DND-41 (cell line): ENCODE data around the gene ZRANB3.

ENCODE experiments used
- ATAC-seq: fragments of 200-7000 bp; cut with Tn5 transposase; 3 replicates; pipeline ENCODE4 v1.9.1; 2021; ENCODE audit warnings: low read depth; ENCODE audit not compliant: insufficient read depth
- DNase-seq: peaks from one replicate; pipeline ENCODE4 v3.0.0-alpha.2; 2020
- H2AFZ ChIP-seq: 2 replicates; pipeline ENCODE4 v1.6.0; 2012; ENCODE audit warnings: low read depth, low read length
- H3K27ac ChIP-seq: 2 replicates; pipeline ENCODE4 v1.5.1; 2012; ENCODE audit warnings: low read length, inconsistent platforms
- H3K27me3 ChIP-seq: fragments of 200-600 bp; sonication (generic); 2 replicates; pipeline ENCODE4 v1.6.0; 2012; ENCODE audit warnings: low read length, mild to moderate bottlenecking, inconsistent platforms; ENCODE audit not compliant: insufficient read depth, poor library complexity
- H3K36me3 ChIP-seq: 2 replicates; pipeline ENCODE4 v1.5.1; 2012; ENCODE audit warnings: low read length, inconsistent platforms; ENCODE audit not compliant: insufficient read depth
- H3K4me1 ChIP-seq: 2 replicates; pipeline ENCODE4 v1.5.1; 2012; ENCODE audit warnings: mild to moderate bottlenecking, low read length; ENCODE audit not compliant: insufficient read depth
- H3K4me2 ChIP-seq: 2 replicates; pipeline ENCODE4 v1.6.0; 2012; ENCODE audit warnings: mild to moderate bottlenecking, moderate library complexity, low read length, inconsistent platforms; ENCODE audit not compliant: insufficient read depth
- H3K4me3 ChIP-seq, 2 experiments: fragments of 200-600 bp in 1 of 2; shearing (Covaris generic) in 1 of 2; 2 replicates each; pipeline ENCODE4 v1.5.1; 2012 to 2016; ENCODE audit warnings: inconsistent platforms in 2 of 2, low read length in 2 of 2, mild to moderate bottlenecking in 2 of 2, low read depth in 1 of 2, moderate library complexity in 1 of 2
- H3K79me2 ChIP-seq: 2 replicates; pipeline ENCODE4 v1.6.0; 2012; ENCODE audit warnings: low read length, inconsistent platforms; ENCODE audit not compliant: insufficient read depth
- H3K9ac ChIP-seq: 2 replicates; pipeline ENCODE4 v1.6.0; 2012; ENCODE audit warnings: low read depth, mild to moderate bottlenecking, inconsistent platforms, low read length, moderate library complexity
- H3K9me3 ChIP-seq: 2 replicates; pipeline ENCODE4 v1.5.1; 2012; ENCODE audit warnings: low read length, moderate library complexity, mild to moderate bottlenecking, inconsistent platforms; ENCODE audit not compliant: insufficient read depth, severe bottlenecking
- H4K20me1 ChIP-seq: 2 replicates; pipeline ENCODE4 v1.6.0; 2012; ENCODE audit warnings: low read length; ENCODE audit not compliant: insufficient read depth
- CTCF ChIP-seq: IDR thresholded peaks from 2 replicates; pipeline ENCODE4 v1.5.1; 2012; ENCODE audit warnings: borderline replicate concordance, low read length, moderate library complexity, mild to moderate bottlenecking; ENCODE audit not compliant: poor library complexity, severe bottlenecking; ENCODE audit errors: extremely low read depth
- EZH2 ChIP-seq: IDR thresholded peaks from 3 replicates; pipeline ENCODE4 v1.6.1; 2012; ENCODE audit warnings: borderline replicate concordance, low read depth, mild to moderate bottlenecking, moderate library complexity, low read length, inconsistent platforms; ENCODE audit not compliant: severe bottlenecking

Gene ZRANB3

DNA sequence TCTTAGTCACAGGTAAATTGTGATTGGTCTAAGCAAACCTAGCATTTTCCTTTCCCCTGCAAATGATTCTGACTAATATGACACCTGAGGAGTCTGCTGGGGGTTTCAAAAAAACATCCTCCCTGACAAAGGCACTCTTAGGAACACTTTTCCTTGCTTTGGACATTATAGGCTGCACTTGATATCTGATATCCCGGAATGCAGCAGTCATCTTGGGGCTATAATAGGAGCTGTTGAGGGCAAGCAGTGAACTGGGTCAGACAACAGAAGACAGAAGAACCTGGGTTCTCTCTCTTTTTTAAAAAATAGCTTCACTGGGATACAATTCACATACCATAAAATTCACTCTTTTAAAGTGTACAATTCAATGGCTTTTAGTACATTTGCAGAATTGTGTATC, 249.6 kb downstream of the ZRANB3 start:
- no peak for TF ChIP-seq EZH2
- no peak for TF ChIP-seq CTCF
- no peaks in the 10 kb centered on the region for H3K36me3 ChIP-seq

DNA sequence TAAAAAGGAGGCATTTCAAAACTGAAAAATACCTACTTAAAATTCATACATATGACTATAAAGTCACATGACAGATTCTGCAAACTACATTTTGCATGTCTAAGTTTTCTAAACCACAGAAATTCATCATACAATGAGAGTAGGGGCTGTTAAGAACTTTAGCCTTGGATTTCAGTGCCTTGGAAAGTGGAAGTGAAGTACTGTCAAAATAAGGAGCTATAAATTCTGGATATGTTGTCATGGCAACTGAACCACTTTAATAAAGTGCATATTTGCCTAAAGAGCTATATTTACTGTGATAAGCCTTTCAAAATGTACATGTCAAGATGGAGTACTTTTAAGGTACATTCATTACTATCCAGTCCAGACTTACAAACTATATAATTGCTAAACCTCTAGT, 251.8 kb downstream of the ZRANB3 start:
- no peaks in the 10 kb centered on the region for H3K4me1 ChIP-seq
- DNase-seq (no peak), ATAC-seq (no peak)
- TF ChIP-seq EZH2 (no peak), CTCF (no peak)
- no peaks in the 10 kb centered on the region for H3K27me3 ChIP-seq
- peaks cover under 1% of the 10 kb centered on the region; the same call in 1 of the 2 replicates for H3K36me3 ChIP-seq
- no peak overlapping the region for H3K4me3 ChIP-seq
- H3K9ac ChIP-seq, result no peak overlapping the region
- no peaks in the 10 kb centered on the region for H4K20me1 ChIP-seq
- no peak overlapping the region for H2AFZ ChIP-seq
- H3K79me2 ChIP-seq, result no peaks in the 10 kb centered on the region
- no peak overlapping the region for H3K27ac ChIP-seq
- H3K9me3 ChIP-seq, result no peaks in the 10 kb centered on the region
- no peak overlapping the region for H3K4me2 ChIP-seq

More for the DNA sequence above, 249.6 kb downstream of the ZRANB3 start:
- Histone ChIP-seq H3K9me3 (no peaks in the 10 kb centered on the region), H3K4me2 (no peak overlapping the region), H3K4me3 (no peak overlapping the region), H3K4me1 (no peaks in the 10 kb centered on the region), H3K27me3 (no peaks in the 10 kb centered on the region), H3K27ac (no peak overlapping the region), H4K20me1 (no peaks in the 10 kb centered on the region), H3K79me2 (no peaks in the 10 kb centered on the region), H2AFZ (no peak overlapping the region), H3K9ac (no peak overlapping the region)
- no peak for DNase-seq
- no peak for ATAC-seq

DNA sequence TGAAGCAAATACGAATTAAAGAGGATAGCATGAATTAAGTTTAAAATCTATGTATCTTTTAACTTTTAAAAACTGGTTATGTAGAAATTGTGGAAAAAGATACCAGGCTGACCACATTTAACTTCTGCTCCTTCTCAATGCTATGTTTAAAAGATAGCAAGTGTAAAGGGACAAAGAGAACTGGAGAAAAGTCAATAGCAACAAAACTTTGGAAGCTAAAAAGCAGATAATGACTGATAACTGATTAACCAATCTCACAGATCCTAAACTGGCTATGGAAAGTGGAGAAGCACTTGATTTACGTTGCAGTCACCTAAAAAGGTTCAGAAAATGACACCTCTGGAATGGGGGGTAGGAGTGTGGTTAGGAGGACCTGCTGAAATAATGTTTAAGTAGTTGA, 254.5 kb downstream of the ZRANB3 start:
- Histone ChIP-seq H3K4me2 (no peak overlapping the region), H3K4me3 (no peak overlapping the region), H3K79me2 (no peaks in the 10 kb centered on the region), H3K27me3 (no peaks in the 10 kb centered on the region), H3K27ac (no peak overlapping the region), H3K9ac (no peak overlapping the region), H3K4me1 (no peaks in the 10 kb centered on the region), H4K20me1 (no peaks in the 10 kb centered on the region), H3K9me3 (peaks cover 3% of the 10 kb centered on the region), H2AFZ (no peak overlapping the region), H3K36me3 (peaks cover 4% of the 10 kb centered on the region; the same call in 1 of the 2 replicates)
- TF ChIP-seq CTCF (no peak), EZH2 (no peak)
- DNase-seq (no peak), ATAC-seq (no peak)

GRCh38 chr2:135271006-135271405, 260.0 kb downstream of the ZRANB3 start:
- Histone ChIP-seq H4K20me1 (no peaks in the 10 kb centered on the region), H3K9me3 (peaks cover 3% of the 10 kb centered on the region), H3K36me3 (peaks cover 12% of the 10 kb centered on the region; the same call in 1 of the 2 replicates), H3K79me2 (no peaks in the 10 kb centered on the region), H3K4me2 (no peak overlapping the region), H3K9ac (no peak overlapping the region), H2AFZ (no peak overlapping the region), H3K4me1 (no peaks in the 10 kb centered on the region), H3K27me3 (no peaks in the 10 kb centered on the region), H3K4me3 (no peak overlapping the region), H3K27ac (no peak overlapping the region)
- no peak for DNase-seq
- no peak for TF ChIP-seq CTCF
- no peak for TF ChIP-seq EZH2
- no peak for ATAC-seq
